Sigmoid colon (tissue), 7 donors: ENCODE measurements around the gene STKLD1. TPM values are rescaled to one million over a fixed set of nuclear protein-coding genes. Genes with fewer than 3 reads are reported as not detected.

Experiments
- DNase-seq: peaks from one replicate; pipeline ENCODE4 v3.0.0-alpha.2; 2019
- H3K27ac ChIP-seq, 4 donors: fragments of 200-600 bp; sonication (generic); one replicate each; pipeline ENCODE4 v1.5.1; 2016 to 2019; ENCODE audit warnings: mild to moderate bottlenecking in 1 of 4
- H3K27me3 ChIP-seq, 3 donors: fragments of 200-600 bp; sonication (generic); one replicate each; pipeline ENCODE4 v1.5.1; 2019; ENCODE audit warnings: mild to moderate bottlenecking in 1 of 3
- H3K36me3 ChIP-seq, 4 donors: fragments of 200-600 bp; sonication (generic); one replicate each; pipeline ENCODE4 v1.5.1; 2016 to 2019
- H3K4me1 ChIP-seq, 4 donors: fragments of 200-600 bp; sonication (generic); one replicate each; pipeline ENCODE4 v1.5.1; 2017 to 2019
- H3K4me3 ChIP-seq, 4 donors: fragments of 200-600 bp; sonication (generic); one replicate each; pipeline ENCODE4 v1.5.1; 2017 to 2019; ENCODE audit warnings: mild to moderate bottlenecking in 2 of 4, moderate library complexity in 1 of 4
- H3K9me3 ChIP-seq, 4 donors: fragments of 200-600 bp in 3 of 4; sonication (generic) in 3 of 4; one replicate each; pipeline versions ENCODE4 v1.5.1 to v1.6.1; 2013 to 2019
- EP300 ChIP-seq, 4 donors: sonication (generic); formaldehyde crosslinking; IDR thresholded peaks; one replicate each; pipeline ENCODE4 v1.6.1; 2017; ENCODE audit warnings: antibody characterized with exemption in 4 of 4
- POLR2A ChIP-seq, 2 donors: fragments of 450-650 bp; IDR thresholded peaks; one replicate each; pipeline ENCODE4 v1.6.1; 2016; ENCODE audit warnings: antibody characterized with exemption in 2 of 2, mild to moderate bottlenecking in 2 of 2, moderate library complexity in 2 of 2
- POLR2AphosphoS5 ChIP-seq, 4 donors: sonication (generic); formaldehyde crosslinking; IDR thresholded peaks; one replicate each; pipeline ENCODE4 v1.6.1; 2017; ENCODE audit warnings: antibody characterized with exemption in 4 of 4
- WGBS, 2 donors: extraction: QIAGEN DNeasy Blood & Tissue Kit; methylation state at CpG; one replicate each; pipeline ENCODE4 v1.1.7; 2013; 5-methylcytosine and 5-hydroxymethylcytosine counted together
- intact Hi-C: fragments of 100-400 bp; cut with DNase I; formaldehyde crosslinking; loops from one replicate; pipeline ENCODE4 v1.15.1; 2023
- polyA plus RNA-seq, 3 donors: library from polyadenylated mRNA; stranded (reverse); fragments of 200-250 nt; gene quantifications; one replicate each; pipeline ENCODE4 v1.2.3, GENCODE V29; 2013
- total RNA-seq, 4 donors: library from RNA; depleted of rRNA; stranded (reverse); fragments of >200 nt; gene quantifications; one replicate each; pipeline ENCODE4 v1.1.0, GENCODE V29; 2016
- TF ChIP-seq, protein P1 (sequence below), 4 experiments: fragments of 450-650 bp in 3 of 4; fragments of 200-600 bp in 1 of 4; IDR thresholded peaks; one replicate each; pipeline ENCODE4 v1.5.1; 2016 to 2019; ENCODE audit warnings: antibody characterized with exemption in 4 of 4, mild to moderate bottlenecking in 3 of 4, moderate library complexity in 2 of 4
- donor health status: healthy with polysubstance abuse.
- donor health status: Bipolar disorder and iron deficiency.
- donor health status: healthy.

STKLD1 gene
- total and polyA plus RNA-seq, 7 donors, result 0.49 to 8.3 (median 1.5) TPM; not detected in 1

DNA sequence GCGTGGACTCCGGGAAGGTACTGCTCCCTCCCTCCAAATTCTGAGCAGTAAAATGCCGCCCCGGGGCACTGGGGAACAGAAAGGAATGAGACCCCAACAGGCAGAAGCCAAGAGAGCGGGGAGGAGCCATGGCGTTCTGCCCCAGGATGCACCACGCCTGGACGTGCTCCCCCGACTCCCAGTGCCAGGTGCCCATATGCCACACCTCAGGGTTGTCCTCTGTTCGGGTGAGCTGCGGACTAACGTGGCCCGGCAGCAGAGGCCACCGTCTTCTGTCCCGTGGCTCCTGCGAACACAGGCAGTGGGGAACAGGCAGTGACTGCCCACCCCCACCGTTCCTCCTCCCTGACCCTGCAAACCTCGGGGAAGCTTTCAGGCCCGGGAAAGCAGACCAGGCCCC is 44.9 kb upstream of the STKLD1 start:
- TF ChIP-seq POLR2A (IDR thresholded peaks at IDR 0.05) (no peak), POLR2AphosphoS5 (IDR thresholded peaks at IDR 0.05) (no peak), EP300 (IDR thresholded peaks at IDR 0.05) (no peak)
- TF ChIP-seq, protein P1, sequence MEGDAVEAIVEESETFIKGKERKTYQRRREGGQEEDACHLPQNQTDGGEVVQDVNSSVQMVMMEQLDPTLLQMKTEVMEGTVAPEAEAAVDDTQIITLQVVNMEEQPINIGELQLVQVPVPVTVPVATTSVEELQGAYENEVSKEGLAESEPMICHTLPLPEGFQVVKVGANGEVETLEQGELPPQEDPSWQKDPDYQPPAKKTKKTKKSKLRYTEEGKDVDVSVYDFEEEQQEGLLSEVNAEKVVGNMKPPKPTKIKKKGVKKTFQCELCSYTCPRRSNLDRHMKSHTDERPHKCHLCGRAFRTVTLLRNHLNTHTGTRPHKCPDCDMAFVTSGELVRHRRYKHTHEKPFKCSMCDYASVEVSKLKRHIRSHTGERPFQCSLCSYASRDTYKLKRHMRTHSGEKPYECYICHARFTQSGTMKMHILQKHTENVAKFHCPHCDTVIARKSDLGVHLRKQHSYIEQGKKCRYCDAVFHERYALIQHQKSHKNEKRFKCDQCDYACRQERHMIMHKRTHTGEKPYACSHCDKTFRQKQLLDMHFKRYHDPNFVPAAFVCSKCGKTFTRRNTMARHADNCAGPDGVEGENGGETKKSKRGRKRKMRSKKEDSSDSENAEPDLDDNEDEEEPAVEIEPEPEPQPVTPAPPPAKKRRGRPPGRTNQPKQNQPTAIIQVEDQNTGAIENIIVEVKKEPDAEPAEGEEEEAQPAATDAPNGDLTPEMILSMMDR (IDR thresholded peaks at IDR 0.05), result no peak
- WGBS, 2 donors, result 65 to 88% methylated on average over 19 of the region's 19 CpGs
- Histone ChIP-seq H3K4me1 (peaks cover 0 to 21% (median 17%) of the 10 kb centered on the region in 4 donors), H3K4me3 (no peak overlapping the region), H3K27ac (no peak overlapping the region), H3K36me3 (peaks cover 34 to 52% (median 37%) of the 10 kb centered on the region in 4 donors), H3K9me3 (no peaks in the 10 kb centered on the region), H3K27me3 (no peaks in the 10 kb centered on the region)
- peak; percentile 52 for DNase-seq
- intact Hi-C loops, result loop anchor here (10.0 kb wide), 1 partner anchor 306 kb away; no protein-coding TSS in a partner anchor

DNA sequence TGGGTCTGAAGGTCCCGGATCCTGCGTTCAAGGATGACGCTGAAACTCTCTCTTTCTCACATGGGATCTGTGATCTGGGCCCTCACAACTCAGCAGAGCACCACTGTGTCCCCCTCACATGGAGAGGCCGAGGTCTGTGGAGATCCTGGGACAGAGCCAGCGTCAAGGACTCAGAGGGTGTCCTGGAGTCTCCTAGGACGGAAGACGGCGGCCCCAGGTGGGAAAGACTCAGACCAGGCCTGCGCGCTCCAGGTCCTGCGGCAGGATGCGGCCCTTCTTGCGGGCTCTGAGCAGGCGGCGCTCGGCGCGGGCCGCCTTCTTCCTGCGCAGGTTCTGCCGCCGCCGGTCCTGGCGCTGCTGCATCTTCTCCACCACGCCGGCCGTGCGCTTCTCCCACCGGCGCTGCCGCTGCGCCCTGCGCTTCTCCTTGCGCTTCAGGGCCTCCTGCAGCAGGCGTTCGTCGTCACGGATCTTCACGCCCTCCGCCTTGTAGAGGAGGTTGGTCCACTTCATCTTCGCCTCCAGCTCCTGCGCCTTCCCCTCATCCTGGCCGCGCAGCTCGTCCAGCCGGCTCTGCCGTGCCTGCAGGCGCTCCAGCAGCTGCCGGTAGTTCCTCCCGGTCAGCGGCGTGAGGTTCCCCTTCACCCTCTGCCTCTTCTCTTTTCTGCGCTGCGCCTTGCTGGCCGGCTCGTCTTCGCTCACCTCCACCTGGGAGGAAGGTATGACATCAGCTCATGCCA is 44.4 kb upstream of the STKLD1 start:
- Histone ChIP-seq H3K9me3 (no peaks in the 10 kb centered on the region), H3K4me1 (peaks cover 0 to 27% (median 23%) of the 10 kb centered on the region in 4 donors), H3K36me3 (peaks cover 34 to 52% (median 37%) of the 10 kb centered on the region in 4 donors), H3K27me3 (no peaks in the 10 kb centered on the region), H3K4me3 (no peak overlapping the region), H3K27ac (no peak overlapping the region)
- DNase-seq, result peak; percentile 62
- intact Hi-C loops, result loop anchor here (10.0 kb wide), 1 partner anchor 307 kb away; no protein-coding TSS in a partner anchor
- TF ChIP-seq EP300 (IDR thresholded peaks at IDR 0.05) (no peak), POLR2A (IDR thresholded peaks at IDR 0.05) (no peak), POLR2AphosphoS5 (IDR thresholded peaks at IDR 0.05) (no peak)
- TF ChIP-seq, protein P1 (IDR thresholded peaks at IDR 0.05), result no peak
- 95 to 97% methylated on average over 57 of the region's 57 CpGs for WGBS, 2 donors

DNA sequence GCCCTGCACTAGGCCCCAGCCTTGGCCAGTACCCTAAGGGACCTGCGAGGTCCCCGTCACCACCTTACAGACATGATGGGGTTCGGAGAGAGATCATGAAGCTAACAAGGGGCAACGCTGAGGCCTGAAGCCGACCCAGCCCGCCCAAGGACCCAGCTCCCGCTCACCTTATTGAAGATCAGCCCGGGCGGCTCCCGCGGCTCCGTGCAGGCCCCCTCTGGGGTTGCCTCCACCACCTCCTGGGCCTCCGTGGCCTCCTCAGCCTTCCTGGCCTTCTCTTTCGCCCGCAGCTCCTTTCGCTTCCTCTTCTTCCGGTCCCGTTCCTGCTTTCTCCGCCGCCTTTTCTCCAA is 43.8 kb upstream of the STKLD1 start:
- no peaks in the 10 kb centered on the region for H3K9me3 ChIP-seq
- intact Hi-C loops, result loop anchor here (10.0 kb wide), 1 partner anchor 308 kb away; no protein-coding TSS in a partner anchor
- peak; percentile 57 for DNase-seq
- WGBS, 2 donors, result 90 to 91% methylated on average over 20 of the region's 20 CpGs
- H3K36me3 ChIP-seq, result peaks cover 34 to 52% (median 37%) of the 10 kb centered on the region in 4 donors
- no peak overlapping the region for H3K4me3 ChIP-seq
- TF ChIP-seq POLR2A (IDR thresholded peaks at IDR 0.05) (no peak), EP300 (IDR thresholded peaks at IDR 0.05) (no peak), POLR2AphosphoS5 (IDR thresholded peaks at IDR 0.05) (no peak)
- TF ChIP-seq, protein P1 (IDR thresholded peaks at IDR 0.05), result no peak
- H3K27ac ChIP-seq, result no peak overlapping the region
- no peaks in the 10 kb centered on the region for H3K27me3 ChIP-seq
- peaks cover 0 to 28% (median 25%) of the 10 kb centered on the region in 4 donors for H3K4me1 ChIP-seq

DNA sequence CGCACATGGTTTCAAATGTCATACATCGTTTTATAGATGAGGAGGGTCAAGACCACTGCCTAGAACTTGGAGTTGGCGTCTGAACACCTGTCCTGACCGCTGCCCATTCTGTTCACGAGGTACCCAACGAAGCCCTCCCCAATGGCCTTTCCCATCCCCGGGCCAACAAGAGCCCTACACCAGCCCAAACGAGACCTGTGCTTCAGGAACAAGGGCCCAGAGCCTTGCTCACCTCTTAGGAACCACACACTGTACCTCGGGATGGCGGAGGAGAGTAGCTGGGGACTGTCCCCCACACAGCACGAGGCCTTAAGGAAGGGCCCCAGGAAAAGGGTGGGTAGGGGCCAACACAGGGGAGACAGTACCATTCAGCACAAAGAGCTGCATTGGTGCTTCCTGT is 43.2 kb upstream of the STKLD1 start:
- Histone ChIP-seq H3K27me3 (no peaks in the 10 kb centered on the region), H3K27ac (no peak overlapping the region), H3K36me3 (peaks cover 34 to 52% (median 37%) of the 10 kb centered on the region in 4 donors), H3K4me3 (no peak overlapping the region), H3K4me1 (peaks cover 0 to 28% (median 25%) of the 10 kb centered on the region in 4 donors), H3K9me3 (no peaks in the 10 kb centered on the region)
- intact Hi-C loops, result loop anchor here (10.0 kb wide), 1 partner anchor 308 kb away; no protein-coding TSS in a partner anchor
- WGBS, 2 donors, result 87 to 91% methylated on average over 11 of the region's 11 CpGs
- TF ChIP-seq POLR2A (IDR thresholded peaks at IDR 0.05), result no peak
- TF ChIP-seq POLR2AphosphoS5 (IDR thresholded peaks at IDR 0.05), result no peak
- TF ChIP-seq, protein P1 (IDR thresholded peaks at IDR 0.05), result no peak
- no peak for TF ChIP-seq EP300 (IDR thresholded peaks at IDR 0.05)
- peak; percentile 36 for DNase-seq
